Activated gamma-delta T cell treated with Interleukin-2 at 50 U/mL for 16 hours (primary cell): ENCODE data around the gene IER5.

Source experiments
- DNase-seq: peaks from one replicate; pipeline ENCODE4 v3.0.0-alpha.2; 2020

Gene IER5

GRCh38 chr1:181135815-181136737 is 47.6 kb downstream of the IER5 start:
- DNase-seq: no peak

- no peak for DNase-seq
These were observed 48.2 kb downstream of the IER5 start for GRCh38 chr1:181136738-181137122.

- DNase-seq: no peak
These were observed 48.8 kb downstream of the IER5 start for GRCh38 chr1:181137217-181137743.

GRCh38 chr1:181139631-181140061 is 51.1 kb downstream of the IER5 start:
- DNase-seq: no peak

- DNase-seq: no peak
These were observed 51.9 kb downstream of the IER5 start for GRCh38 chr1:181140398-181140797.

GRCh38 chr1:181140891-181141290 is 52.4 kb downstream of the IER5 start:
- no peak for DNase-seq

GRCh38 chr1:181141431-181141910 is 53.0 kb downstream of the IER5 start:
- no peak for DNase-seq
